H9 (cell line): ENCODE measurements around the gene B4GALNT1. TPM values are rescaled to one million over a fixed set of nuclear protein-coding genes. Genes with fewer than 3 reads are reported as not detected.

Experiments
- DNase-seq: peaks from one replicate; pipeline ENCODE4 v3.0.0-alpha.2; 2017
- H2AFZ ChIP-seq: one replicate; pipeline ENCODE4 v1.6.1; 2013; ENCODE audit warnings: mild to moderate bottlenecking, low read length, control low read depth, moderate library complexity
- H2AK5ac ChIP-seq: 2 replicates; pipeline ENCODE4 v1.6.1; 2013; ENCODE audit warnings: low read length, control low read depth, mixed read lengths; ENCODE audit not compliant: insufficient read length
- H2BK120ac ChIP-seq: one replicate; pipeline ENCODE4 v1.6.1; 2013; ENCODE audit warnings: low read depth, mild to moderate bottlenecking, low read length, control low read depth, inconsistent platforms; ENCODE audit not compliant: poor library complexity, severe bottlenecking
- H2BK12ac ChIP-seq: 2 replicates; pipeline ENCODE4 v1.6.1; 2013; ENCODE audit warnings: low read length, control low read depth, mixed read lengths, low read depth; ENCODE audit not compliant: insufficient read length
- H2BK15ac ChIP-seq: 2 replicates; pipeline ENCODE4 v1.6.1; 2013; ENCODE audit warnings: low read depth, low read length, control low read depth
- H2BK20ac ChIP-seq: one replicate; pipeline ENCODE4 v1.6.1; 2013; ENCODE audit warnings: low read depth, mild to moderate bottlenecking, low read length, control low read depth, inconsistent platforms; ENCODE audit not compliant: poor library complexity, severe bottlenecking
- H2BK5ac ChIP-seq: 2 replicates; pipeline ENCODE4 v1.6.1; 2013; ENCODE audit warnings: low read length, control low read depth, mixed read lengths; ENCODE audit not compliant: insufficient read length
- H3K14ac ChIP-seq: 2 replicates; pipeline ENCODE4 v1.6.1; 2013; ENCODE audit warnings: low read length, control low read depth; ENCODE audit not compliant: insufficient read depth
- H3K18ac ChIP-seq: 2 replicates; pipeline ENCODE4 v1.6.1; 2013; ENCODE audit warnings: low read depth, mild to moderate bottlenecking, mixed read lengths, low read length, control low read depth; ENCODE audit not compliant: insufficient read length
- H3K23ac ChIP-seq: 2 replicates; pipeline ENCODE4 v1.6.1; 2013; ENCODE audit warnings: low read length, control low read depth, mixed read lengths, low read depth; ENCODE audit not compliant: insufficient read length
- H3K23me2 ChIP-seq: 2 replicates; pipeline ENCODE4 v1.6.1; 2013; ENCODE audit warnings: low read depth, mild to moderate bottlenecking, mixed read lengths, low read length, control low read depth; ENCODE audit not compliant: insufficient read length, poor library complexity, severe bottlenecking
- H3K27ac ChIP-seq: 2 replicates; pipeline ENCODE4 v1.5.1; 2013; ENCODE audit warnings: low read length, control low read depth, mixed read lengths, low read depth; ENCODE audit not compliant: insufficient read length
- H3K27me3 ChIP-seq: 2 replicates; pipeline ENCODE4 v1.6.1; 2013; ENCODE audit warnings: low read length, control low read depth, inconsistent platforms; ENCODE audit not compliant: insufficient read depth
- H3K4ac ChIP-seq: 2 replicates; pipeline ENCODE4 v1.6.1; 2013; ENCODE audit warnings: low read depth, mild to moderate bottlenecking, control low read depth, inconsistent platforms, low read length, moderate library complexity
- H3K4me1 ChIP-seq: 2 replicates; pipeline ENCODE4 v1.6.1; 2013; ENCODE audit warnings: low read length, control low read depth, inconsistent platforms; ENCODE audit not compliant: insufficient read depth
- H3K4me2 ChIP-seq: 2 replicates; pipeline ENCODE4 v1.6.1; 2013; ENCODE audit warnings: low read length, control low read depth, mixed read lengths; ENCODE audit not compliant: insufficient read length, insufficient read depth
- H3K56ac ChIP-seq: 2 replicates; pipeline ENCODE4 v1.6.1; 2013; ENCODE audit warnings: low read depth, mild to moderate bottlenecking, mixed read lengths, low read length, control low read depth; ENCODE audit not compliant: insufficient read length
- H3K79me1 ChIP-seq: 2 replicates; pipeline ENCODE4 v1.6.1; 2013; ENCODE audit warnings: low read depth, mild to moderate bottlenecking, moderate library complexity, low read length, control low read depth, inconsistent platforms; ENCODE audit not compliant: insufficient read depth, poor library complexity, severe bottlenecking
- H3K79me2 ChIP-seq: 2 replicates; pipeline ENCODE4 v1.6.1; 2013; ENCODE audit warnings: low read length, control low read depth, inconsistent platforms; ENCODE audit not compliant: insufficient read depth
- H3K9ac ChIP-seq: 2 replicates; pipeline ENCODE4 v1.6.1; 2013; ENCODE audit warnings: low read length, control low read depth, mixed read lengths; ENCODE audit not compliant: insufficient read length; ENCODE audit errors: extremely low read depth
- H3K9me3 ChIP-seq: one replicate; pipeline ENCODE4 v1.6.1; 2013; ENCODE audit warnings: low read depth, low read length, inconsistent platforms; ENCODE audit not compliant: control insufficient read depth
- H3T11ph ChIP-seq: one replicate; pipeline ENCODE4 v1.6.1; 2013; ENCODE audit warnings: mild to moderate bottlenecking, low read length, control low read depth, inconsistent platforms
- H4K20me1 ChIP-seq: one replicate; pipeline ENCODE4 v1.6.1; 2013; ENCODE audit not compliant: control insufficient read depth, insufficient read length, insufficient read depth
- H4K5ac ChIP-seq: 2 replicates; pipeline ENCODE4 v1.6.1; 2013; ENCODE audit warnings: low read depth, mild to moderate bottlenecking, mixed read lengths, low read length, control low read depth; ENCODE audit not compliant: insufficient read length
- H4K8ac ChIP-seq: replicated peaks from 2 replicates; pipeline ENCODE4 v1.6.1; 2013; ENCODE audit warnings: low read length, control low read depth, mixed read lengths, low read depth; ENCODE audit not compliant: insufficient read length
- H4K91ac ChIP-seq: 2 replicates; pipeline ENCODE4 v1.6.1; 2013; ENCODE audit warnings: low read depth, mild to moderate bottlenecking, moderate library complexity, mixed read lengths, low read length, control low read depth; ENCODE audit not compliant: insufficient read length
- H3K27ac Mint-ChIP-seq, 3 experiments: 2 replicates in 2 of 3; 3 replicates in 1 of 3; pipeline ENCODE4 v1.8.0; 2020 to 2021; ENCODE audit warnings: mixed read lengths in 3 of 3, mild to moderate bottlenecking in 1 of 3, moderate library complexity in 1 of 3
- H3K27me3 Mint-ChIP-seq: 2 replicates; pipeline ENCODE4 v1.8.0; 2021; ENCODE audit warnings: low read depth, mild to moderate bottlenecking, moderate library complexity, mixed read lengths
- H3K36me3 Mint-ChIP-seq, 3 experiments: 2 replicates in 2 of 3; 3 replicates in 1 of 3; pipeline ENCODE4 v1.8.0; 2020 to 2021; ENCODE audit warnings: low read depth in 3 of 3, mixed read lengths in 3 of 3; ENCODE audit not compliant: insufficient read depth in 1 of 3
- H3K4me1 Mint-ChIP-seq, 2 experiments: 2 replicates each; pipeline ENCODE4 v1.8.0; 2020; ENCODE audit warnings: mixed read lengths in 2 of 2
- H3K4me3 Mint-ChIP-seq, 2 experiments: 2 replicates in 1 of 2; 3 replicates in 1 of 2; pipeline ENCODE4 v1.8.0; 2020 to 2021; ENCODE audit warnings: mild to moderate bottlenecking in 2 of 2, mixed read lengths in 2 of 2, moderate library complexity in 1 of 2
- H3K9me3 Mint-ChIP-seq, 2 experiments: 2 replicates in 1 of 2; 3 replicates in 1 of 2; pipeline ENCODE4 v1.8.0; 2020; ENCODE audit warnings: mild to moderate bottlenecking in 2 of 2, mixed read lengths in 2 of 2, moderate library complexity in 1 of 2
- WGBS: extraction: QIAGEN DNeasy Blood & Tissue Kit; methylation state at CpG from one replicate; pipeline ENCODE4 v1.1.7; 2013; ENCODE audit warnings: missing lambda C conversion rate, low lambda C conversion rate, mixed read lengths; ENCODE audit not compliant: insufficient read length; ENCODE audit errors: extremely low coverage; 5-methylcytosine and 5-hydroxymethylcytosine counted together
- total RNA-seq: library from RNA; stranded (reverse); gene quantifications from 2 replicates; pipeline ENCODE4 v1.2.1, GENCODE V29; 2021
- TF ChIP-seq, protein P1 (sequence below): fragments of 200-600 bp; sonication (generic); conservative IDR thresholded peaks from 3 replicates; pipeline ENCODE4 v1.8.0; 2021; ENCODE audit warnings: antibody characterized with exemption, mild to moderate bottlenecking

Gene B4GALNT1
- total RNA-seq, 1 experiment from 2014 or later, result 2.3 TPM

DNA sequence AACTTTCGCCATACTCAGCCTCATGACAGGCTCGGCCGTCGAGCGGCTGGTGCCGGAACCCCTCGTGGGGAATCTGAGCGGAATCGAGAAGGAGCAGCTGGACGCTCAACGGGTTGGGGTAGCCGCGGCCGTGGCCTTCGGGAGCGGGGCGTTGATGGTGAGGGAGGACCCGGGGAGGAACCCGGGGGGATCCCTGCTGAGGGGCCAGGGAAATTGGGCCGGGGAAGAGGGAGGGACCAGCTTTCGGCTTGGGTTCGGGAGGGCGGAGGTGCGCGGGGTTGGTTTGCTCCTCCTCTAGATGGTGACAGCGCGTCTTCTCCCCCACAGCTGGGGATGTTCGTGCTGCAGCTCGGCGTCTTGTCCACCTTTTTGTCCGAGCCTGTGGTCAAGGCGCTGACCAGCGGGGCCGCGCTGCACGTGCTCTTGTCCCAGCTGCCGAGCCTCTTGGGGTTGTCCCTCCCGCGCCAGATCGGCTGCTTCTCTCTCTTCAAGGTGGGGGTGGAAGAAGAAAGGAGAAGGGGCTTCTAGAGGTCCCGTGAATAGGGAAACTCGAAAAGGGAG lies 12.0 kb downstream of the B4GALNT1 start:
- no peak overlapping the region for H3K14ac ChIP-seq
- H3K56ac ChIP-seq, result no peak overlapping the region
- H3K4me2 ChIP-seq, result peak overlapping the region; percentile 75
- no peaks in the 10 kb centered on the region for H3K9me3 ChIP-seq
- H3K27ac ChIP-seq, result no peak overlapping the region
- no peaks in the 10 kb centered on the region for H3K4me1 ChIP-seq
- no peak overlapping the region for H2AFZ ChIP-seq
- no peak overlapping the region for H3K18ac ChIP-seq
- H4K91ac ChIP-seq, result no peak overlapping the region
- H2BK12ac ChIP-seq, result no peak overlapping the region
- H2BK20ac ChIP-seq, result no peak overlapping the region
- no peak overlapping the region for H3K9ac ChIP-seq
- peaks cover 91% of the 10 kb centered on the region for H3K27me3 ChIP-seq
- H4K8ac ChIP-seq, result no peak overlapping the region
- no peak for DNase-seq
- Mint-ChIP-seq H3K4me1 (peaks cover 26 to 32% of the 10 kb centered on the region in 2 experiments), H3K4me3 (peak overlapping the region; percentile 62 to 83), H3K9me3 (peaks cover 0 to 5% of the 10 kb centered on the region in 2 experiments; a peak in 3 of 5 replicates), H3K27ac (no peak overlapping the region), H3K27me3 (peaks cover 96% of the 10 kb centered on the region), H3K36me3 (peaks cover 0 to 19% (median 6%) of the 10 kb centered on the region in 3 experiments; a peak in 5 of 7 replicates)
- no peak overlapping the region for H3K23ac ChIP-seq
- no peaks in the 10 kb centered on the region for H3K79me2 ChIP-seq
- H4K5ac ChIP-seq, result no peak overlapping the region
- no peaks in the 10 kb centered on the region for H4K20me1 ChIP-seq
- H2AK5ac ChIP-seq, result no peak overlapping the region
- no CpG with 5 or more reads among the region's 42 CpGs for WGBS
- no peaks in the 10 kb centered on the region for H3K79me1 ChIP-seq
- H2BK5ac ChIP-seq, result no peak overlapping the region
- H3K23me2 ChIP-seq, result peaks cover 12% of the 10 kb centered on the region
- H2BK15ac ChIP-seq, result no peak overlapping the region
- H3T11ph ChIP-seq, result no peak overlapping the region
- TF ChIP-seq, protein P1, sequence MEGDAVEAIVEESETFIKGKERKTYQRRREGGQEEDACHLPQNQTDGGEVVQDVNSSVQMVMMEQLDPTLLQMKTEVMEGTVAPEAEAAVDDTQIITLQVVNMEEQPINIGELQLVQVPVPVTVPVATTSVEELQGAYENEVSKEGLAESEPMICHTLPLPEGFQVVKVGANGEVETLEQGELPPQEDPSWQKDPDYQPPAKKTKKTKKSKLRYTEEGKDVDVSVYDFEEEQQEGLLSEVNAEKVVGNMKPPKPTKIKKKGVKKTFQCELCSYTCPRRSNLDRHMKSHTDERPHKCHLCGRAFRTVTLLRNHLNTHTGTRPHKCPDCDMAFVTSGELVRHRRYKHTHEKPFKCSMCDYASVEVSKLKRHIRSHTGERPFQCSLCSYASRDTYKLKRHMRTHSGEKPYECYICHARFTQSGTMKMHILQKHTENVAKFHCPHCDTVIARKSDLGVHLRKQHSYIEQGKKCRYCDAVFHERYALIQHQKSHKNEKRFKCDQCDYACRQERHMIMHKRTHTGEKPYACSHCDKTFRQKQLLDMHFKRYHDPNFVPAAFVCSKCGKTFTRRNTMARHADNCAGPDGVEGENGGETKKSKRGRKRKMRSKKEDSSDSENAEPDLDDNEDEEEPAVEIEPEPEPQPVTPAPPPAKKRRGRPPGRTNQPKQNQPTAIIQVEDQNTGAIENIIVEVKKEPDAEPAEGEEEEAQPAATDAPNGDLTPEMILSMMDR, result no peak
- H2BK120ac ChIP-seq, result no peak overlapping the region
- no peak overlapping the region for H3K4ac ChIP-seq
